ENCODE data around the gene ARAP1. TPM values are rescaled to one million over a fixed set of nuclear protein-coding genes. Genes with fewer than 3 reads are reported as not detected.

Gene ARAP1
- polyA plus RNA-seq, 1 donor (not counting 4 experiments of a cell fraction or from before 2014, with no cell fraction given) = 32.8 TPM

DNA sequence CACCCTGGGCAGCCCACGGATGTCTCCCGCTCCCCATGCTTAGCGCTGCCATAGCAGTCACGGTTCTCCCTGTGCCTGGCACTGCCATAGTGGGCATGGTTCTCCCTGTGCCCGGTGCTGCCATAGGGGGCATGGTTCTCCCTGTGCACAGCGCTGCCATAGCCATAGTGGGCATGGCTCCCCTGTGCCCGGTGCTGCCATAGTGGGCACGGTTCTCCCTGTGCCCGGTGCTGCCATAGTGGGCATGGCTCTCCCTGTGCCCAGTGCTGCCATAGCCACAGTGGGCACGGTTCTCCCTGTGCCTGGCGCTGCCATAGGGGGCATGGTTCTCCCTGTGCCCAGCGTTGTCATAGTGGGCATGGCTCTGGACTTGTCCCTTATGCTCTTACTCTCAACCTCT, 19.9 kb upstream of the ARAP1 start:
- no peaks in the 10 kb centered on the region for H4K20me1 ChIP-seq (ENCODE audit: control insufficient read depth, extremely low read depth, insufficient read depth, low read length)
- no peaks in the 10 kb centered on the region for H3K9me3 ChIP-seq (ENCODE audit: control insufficient read depth, low read depth, low read length)
- peaks cover 0 to under 1% of the 10 kb centered on the region in 2 experiments for H3K36me3 ChIP-seq (ENCODE audit: control insufficient read depth in 2 of 2, extremely low read depth in 1 of 2, insufficient read depth in 2 of 2, low read length in 2 of 2)
- TF ChIP-seq EZH2 (IDR thresholded peaks at IDR 0.05; ENCODE audit: low read length) = no peak
- TF ChIP-seq, protein P1, sequence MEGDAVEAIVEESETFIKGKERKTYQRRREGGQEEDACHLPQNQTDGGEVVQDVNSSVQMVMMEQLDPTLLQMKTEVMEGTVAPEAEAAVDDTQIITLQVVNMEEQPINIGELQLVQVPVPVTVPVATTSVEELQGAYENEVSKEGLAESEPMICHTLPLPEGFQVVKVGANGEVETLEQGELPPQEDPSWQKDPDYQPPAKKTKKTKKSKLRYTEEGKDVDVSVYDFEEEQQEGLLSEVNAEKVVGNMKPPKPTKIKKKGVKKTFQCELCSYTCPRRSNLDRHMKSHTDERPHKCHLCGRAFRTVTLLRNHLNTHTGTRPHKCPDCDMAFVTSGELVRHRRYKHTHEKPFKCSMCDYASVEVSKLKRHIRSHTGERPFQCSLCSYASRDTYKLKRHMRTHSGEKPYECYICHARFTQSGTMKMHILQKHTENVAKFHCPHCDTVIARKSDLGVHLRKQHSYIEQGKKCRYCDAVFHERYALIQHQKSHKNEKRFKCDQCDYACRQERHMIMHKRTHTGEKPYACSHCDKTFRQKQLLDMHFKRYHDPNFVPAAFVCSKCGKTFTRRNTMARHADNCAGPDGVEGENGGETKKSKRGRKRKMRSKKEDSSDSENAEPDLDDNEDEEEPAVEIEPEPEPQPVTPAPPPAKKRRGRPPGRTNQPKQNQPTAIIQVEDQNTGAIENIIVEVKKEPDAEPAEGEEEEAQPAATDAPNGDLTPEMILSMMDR (optimal IDR thresholded peaks at IDR 0.05 in 1 of 3, IDR thresholded peaks at IDR 0.05 in 1 of 3, conservative IDR thresholded peaks at IDR 0.05 in 1 of 3; ENCODE audit: extremely low read depth in 1 of 3, insufficient read depth in 2 of 3, low read length in 3 of 3) = no peak
- peaks cover 32% of the 10 kb centered on the region for H3K4me1 ChIP-seq (ENCODE audit: control insufficient read depth, extremely low read depth, insufficient read depth, low read length)
- H3K9me1 ChIP-seq (ENCODE audit: control insufficient read depth, extremely low read depth, insufficient read depth, low read length) = peaks cover 3% of the 10 kb centered on the region
- no peak overlapping the region for H3K4me2 ChIP-seq (ENCODE audit: control insufficient read depth, extremely low read depth, insufficient read depth, low read depth, low read length)
- DNase-seq (ENCODE audit: low read depth, low spot score) (no peak), FAIRE-seq (no peak)
- H3K9ac ChIP-seq (ENCODE audit: control insufficient read depth, extremely low read depth, insufficient read depth, low read length) = no peak overlapping the region
- H3K4me3 ChIP-seq (ENCODE audit: control insufficient read depth in 2 of 3, extremely low read depth in 1 of 3, insufficient read depth in 2 of 3, low read depth in 1 of 3, low read length in 3 of 3) = no peak overlapping the region
- H3K79me2 ChIP-seq (ENCODE audit: control insufficient read depth, insufficient read depth, low read length) = no peaks in the 10 kb centered on the region
- no peak overlapping the region for H3K27ac ChIP-seq (ENCODE audit: control insufficient read depth, insufficient read depth, low read length)
- dilution Hi-C loops (cut with MboI; ENCODE audit: extremely low pct_ligation_motif_present, low sequenced_read_pairs) = no loop called here
- H2AFZ ChIP-seq (ENCODE audit: control insufficient read depth, low read length) = no peak overlapping the region
- no peaks in the 10 kb centered on the region for H3K27me3 ChIP-seq (ENCODE audit: control insufficient read depth, extremely low read depth, insufficient read depth, low read length)

DNA sequence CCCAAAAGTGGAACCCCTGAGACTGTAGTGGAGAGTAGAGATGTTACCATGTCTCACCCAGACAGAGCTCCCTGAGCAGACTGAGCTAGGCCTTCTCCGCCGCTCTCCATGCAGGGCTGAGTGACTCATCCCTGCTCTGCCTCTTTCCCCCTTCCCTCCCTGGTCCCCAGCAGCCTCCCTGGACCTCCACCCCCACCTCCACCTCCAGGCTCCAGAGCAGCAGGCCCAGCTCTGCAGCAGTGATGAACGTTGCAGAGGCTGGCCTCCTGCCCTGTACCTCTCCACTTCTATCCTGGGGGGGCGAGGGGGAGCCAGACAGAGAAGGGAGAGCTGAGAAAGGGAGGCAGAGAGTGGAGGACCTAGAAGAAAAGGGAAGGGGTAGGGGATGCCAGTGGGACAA, 19.3 kb upstream of the ARAP1 start:
- Histone ChIP-seq H4K20me1 (ENCODE audit: control insufficient read depth, extremely low read depth, insufficient read depth, low read length) (no peaks in the 10 kb centered on the region), H3K4me3 (ENCODE audit: control insufficient read depth in 2 of 3, extremely low read depth in 1 of 3, insufficient read depth in 2 of 3, low read depth in 1 of 3, low read length in 3 of 3) (no peak overlapping the region), H2AFZ (ENCODE audit: control insufficient read depth, low read length) (no peak overlapping the region), H3K27me3 (ENCODE audit: control insufficient read depth, extremely low read depth, insufficient read depth, low read length) (no peaks in the 10 kb centered on the region), H3K36me3 (ENCODE audit: control insufficient read depth in 2 of 2, extremely low read depth in 1 of 2, insufficient read depth in 2 of 2, low read length in 2 of 2) (no peaks in the 10 kb centered on the region), H3K27ac (ENCODE audit: control insufficient read depth, insufficient read depth, low read length) (no peak overlapping the region), H3K9me3 (ENCODE audit: control insufficient read depth, low read depth, low read length) (no peaks in the 10 kb centered on the region), H3K9me1 (ENCODE audit: control insufficient read depth, extremely low read depth, insufficient read depth, low read length) (peaks cover 3% of the 10 kb centered on the region), H3K4me1 (ENCODE audit: control insufficient read depth, extremely low read depth, insufficient read depth, low read length) (peaks cover 32% of the 10 kb centered on the region), H3K9ac (ENCODE audit: control insufficient read depth, extremely low read depth, insufficient read depth, low read length) (no peak overlapping the region), H3K79me2 (ENCODE audit: control insufficient read depth, insufficient read depth, low read length) (no peaks in the 10 kb centered on the region), H3K4me2 (ENCODE audit: control insufficient read depth, extremely low read depth, insufficient read depth, low read depth, low read length) (no peak overlapping the region)
- no peak for TF ChIP-seq EZH2 (IDR thresholded peaks at IDR 0.05; ENCODE audit: low read length)
- TF ChIP-seq, protein P1 (optimal IDR thresholded peaks at IDR 0.05 in 1 of 3, IDR thresholded peaks at IDR 0.05 in 1 of 3, conservative IDR thresholded peaks at IDR 0.05 in 1 of 3; ENCODE audit: extremely low read depth in 1 of 3, insufficient read depth in 2 of 3, low read length in 3 of 3) = no peak
- FAIRE-seq (no peak), DNase-seq (ENCODE audit: low read depth, low spot score) (no peak)
- dilution Hi-C loops (cut with MboI; ENCODE audit: extremely low pct_ligation_motif_present, low sequenced_read_pairs) = no loop called here
